ACC112 (cell line): ENCODE measurements around the gene DNPEP.
A peak's percentile ranks its signal among the peaks of the same experiment; 100 is the strongest.

ENCODE experiments used
- H2AFZ ChIP-seq: fragments of 200-600 bp; sonication (generic); one replicate; pipeline ENCODE4 v1.6.0; 2017; ENCODE audit warnings: antibody characterized with exemption, low read length; ENCODE audit not compliant: unreplicated experiment
- H3K27ac ChIP-seq: fragments of 200-600 bp; sonication (generic); 2 replicates; pipeline ENCODE4 v1.5.1; 2014; ENCODE audit warnings: low read depth, mild to moderate bottlenecking, antibody characterized with exemption, low read length, moderate library complexity
- H3K27me3 ChIP-seq: fragments of 200-600 bp; sonication (generic); 2 replicates; pipeline ENCODE4 v1.6.1; 2014; ENCODE audit warnings: mild to moderate bottlenecking, antibody characterized with exemption, low read length, moderate library complexity, mixed read lengths; ENCODE audit not compliant: insufficient read depth
- H3K36me3 ChIP-seq: fragments of 200-600 bp; sonication (generic); 2 replicates; pipeline ENCODE4 v1.6.1; 2016; ENCODE audit warnings: mild to moderate bottlenecking, antibody characterized with exemption, low read length, moderate library complexity, mixed read lengths; ENCODE audit not compliant: insufficient read depth
- H3K4me1 ChIP-seq: fragments of 200-600 bp; sonication (generic); one replicate; pipeline ENCODE4 v1.6.1; 2016; ENCODE audit warnings: low read length, mixed read lengths; ENCODE audit not compliant: insufficient read depth, unreplicated experiment, control insufficient read depth
- H3K4me3 ChIP-seq: fragments of 200-600 bp; sonication (generic); 2 replicates; pipeline ENCODE4 v1.5.1; 2014; ENCODE audit warnings: mild to moderate bottlenecking, low read depth, low read length
- H3K79me2 ChIP-seq: fragments of 200-600 bp; sonication (generic); one replicate; pipeline ENCODE4 v1.6.0; 2016; ENCODE audit warnings: low read length; ENCODE audit not compliant: control insufficient read depth, unreplicated experiment, insufficient read depth

The DNPEP gene

GRCh38 chr2:219387306-219388120, at the start of gene DNPEP:
Gene DNPEP, minus strand, starts transcription at chr2:219387912. Its CDS starts 118 bp downstream, at chr2:219387794.
- peak within 1 kb of the TSS; percentile 85 for H3K4me3 ChIP-seq
- peak within 1 kb of the TSS; percentile 94 for H2AFZ ChIP-seq

GRCh38 chr2:219437141-219437540, 49.4 kb upstream of the DNPEP start:
- no peak overlapping the region for H3K4me3 ChIP-seq
- no peaks in the 10 kb centered on the region for H3K36me3 ChIP-seq
- H3K79me2 ChIP-seq, result no peaks in the 10 kb centered on the region
- H3K27ac ChIP-seq, result no peak overlapping the region
- H2AFZ ChIP-seq, result no peak overlapping the region
- peaks cover 11% of the 10 kb centered on the region for H3K4me1 ChIP-seq
- H3K27me3 ChIP-seq, result peaks cover 13% of the 10 kb centered on the region; the same call in 1 of the 2 replicates

More at GRCh38 chr2:219387306-219388120, at the start of gene DNPEP:
- Histone ChIP-seq H3K79me2 (peaks cover 14% of the 10 kb centered on the region), H3K27ac (peak within 1 kb of the TSS; percentile 85), H3K36me3 (peaks cover 9% of the 10 kb centered on the region; the same call in 1 of the 2 replicates), H3K27me3 (no peaks in the 10 kb centered on the region), H3K4me1 (peaks cover 15% of the 10 kb centered on the region)

- Histone ChIP-seq H3K4me3 (no peak overlapping the region), H3K36me3 (no peaks in the 10 kb centered on the region), H3K27me3 (peaks cover 13% of the 10 kb centered on the region; the same call in 1 of the 2 replicates), H3K27ac (no peak overlapping the region), H2AFZ (no peak overlapping the region), H3K79me2 (no peaks in the 10 kb centered on the region), H3K4me1 (peaks cover 10% of the 10 kb centered on the region)
Observed at GRCh38 chr2:219436491-219436890, 48.8 kb upstream of the DNPEP start.

GRCh38 chr2:219435701-219436100, 48.0 kb upstream of the DNPEP start:
- Histone ChIP-seq H3K4me3 (no peak overlapping the region), H3K27ac (no peak overlapping the region), H3K79me2 (no peaks in the 10 kb centered on the region), H3K27me3 (peaks cover 13% of the 10 kb centered on the region; the same call in 1 of the 2 replicates), H2AFZ (no peak overlapping the region), H3K4me1 (peaks cover 2% of the 10 kb centered on the region), H3K36me3 (no peaks in the 10 kb centered on the region)

- H3K4me1 ChIP-seq, result no peaks in the 10 kb centered on the region
- H3K79me2 ChIP-seq, result no peaks in the 10 kb centered on the region
- H3K27me3 ChIP-seq, result peaks cover 13% of the 10 kb centered on the region; the same call in 1 of the 2 replicates
- H2AFZ ChIP-seq, result no peak within 1 kb of the TSS
- no peak within 1 kb of the TSS for H3K27ac ChIP-seq
- no peak within 1 kb of the TSS for H3K4me3 ChIP-seq
- H3K36me3 ChIP-seq, result no peaks in the 10 kb centered on the region
Observed at GRCh38 chr2:219434718-219435525, 47.2 kb upstream of the DNPEP start, which contains the start of gene SPEG. Gene SPEG, plus strand, starts transcription at chr2:219434843. Its CDS starts 135 bp downstream, at chr2:219434978.

GRCh38 chr2:219434468-219434717, 46.7 kb upstream of the DNPEP start:
- H3K27me3 ChIP-seq, result peaks cover 13% of the 10 kb centered on the region; the same call in 1 of the 2 replicates
- no peak overlapping the region for H2AFZ ChIP-seq

GRCh38 chr2:219433666-219434467, 46.2 kb upstream of the DNPEP start:
- no peak overlapping the region for H3K4me3 ChIP-seq
- no peaks in the 10 kb centered on the region for H3K36me3 ChIP-seq
- no peak overlapping the region for H2AFZ ChIP-seq
- peaks cover 13% of the 10 kb centered on the region; the same call in 1 of the 2 replicates for H3K27me3 ChIP-seq
- no peak overlapping the region for H3K27ac ChIP-seq
- no peaks in the 10 kb centered on the region for H3K4me1 ChIP-seq
- no peaks in the 10 kb centered on the region for H3K79me2 ChIP-seq

More at GRCh38 chr2:219434468-219434717, 46.7 kb upstream of the DNPEP start:
- H3K27ac ChIP-seq, result no peak overlapping the region
- no peaks in the 10 kb centered on the region for H3K4me1 ChIP-seq
- no peaks in the 10 kb centered on the region for H3K36me3 ChIP-seq
- no peak overlapping the region for H3K4me3 ChIP-seq
- H3K79me2 ChIP-seq, result no peaks in the 10 kb centered on the region

GRCh38 chr2:219430633-219431615, 43.2 kb upstream of the DNPEP start:
- no peaks in the 10 kb centered on the region for H3K36me3 ChIP-seq
- H3K79me2 ChIP-seq, result no peaks in the 10 kb centered on the region
- no peaks in the 10 kb centered on the region for H3K4me1 ChIP-seq
- H3K27ac ChIP-seq, result no peak overlapping the region
- H2AFZ ChIP-seq, result no peak overlapping the region
- H3K27me3 ChIP-seq, result peaks cover 13% of the 10 kb centered on the region; the same call in 1 of the 2 replicates
- H3K4me3 ChIP-seq, result no peak overlapping the region

GRCh38 chr2:219429958-219430606, 42.4 kb upstream of the DNPEP start:
- Histone ChIP-seq H3K27me3 (peaks cover 5% of the 10 kb centered on the region; the same call in 1 of the 2 replicates), H3K27ac (no peak overlapping the region), H2AFZ (no peak overlapping the region), H3K79me2 (no peaks in the 10 kb centered on the region), H3K36me3 (no peaks in the 10 kb centered on the region), H3K4me3 (no peak overlapping the region), H3K4me1 (no peaks in the 10 kb centered on the region)
